HG02759 (cell line): Measurements from ENCODE around the gene BMPR1A.
"Not testable (repeated sequence)": the region's sequence is repeated elsewhere in the genome, so short reads cannot be mapped to it uniquely, and the experiment has no call there.

Source experiments
- ATAC-seq: cut with Tn5 transposase; IDR thresholded peaks from one replicate; pipeline ENCODE4 v1.9.1; 2021; ENCODE audit warnings: mild to moderate bottlenecking, moderate library complexity; ENCODE audit not compliant: unreplicated experiment

Gene BMPR1A

DNA sequence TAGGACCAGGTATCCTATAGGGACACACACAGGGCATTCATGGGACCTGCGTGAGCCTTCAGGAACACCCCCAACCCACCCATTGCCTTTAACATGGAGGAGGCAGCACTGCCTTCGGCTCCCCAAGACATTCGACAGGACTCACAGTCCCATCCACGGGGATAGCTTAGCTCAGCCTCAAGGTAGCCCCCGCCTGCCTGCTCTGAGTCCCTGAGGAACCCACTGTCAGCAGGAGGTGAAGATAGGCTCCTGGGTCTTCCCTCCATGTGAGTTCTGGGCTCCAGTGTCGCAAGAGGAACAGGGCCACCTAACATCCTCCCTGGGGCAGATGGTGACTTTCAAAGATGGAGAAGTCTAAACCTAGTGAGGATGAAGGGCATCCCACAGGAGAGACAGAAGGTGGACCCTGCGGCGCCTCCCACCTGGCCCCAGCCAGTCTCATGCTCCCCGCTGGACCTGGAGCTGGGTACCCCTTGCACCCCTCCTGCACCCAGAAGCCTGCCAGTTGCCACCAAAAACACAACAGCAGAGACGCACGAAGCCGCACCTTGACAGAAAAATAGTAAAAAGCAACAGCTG is 207.0 kb downstream of the BMPR1A start:
- ATAC-seq: no peak

- ATAC-seq: no peak
These were observed 207.8 kb downstream of the BMPR1A start for GRCh38 chr10:86964061-86964846.

DNA sequence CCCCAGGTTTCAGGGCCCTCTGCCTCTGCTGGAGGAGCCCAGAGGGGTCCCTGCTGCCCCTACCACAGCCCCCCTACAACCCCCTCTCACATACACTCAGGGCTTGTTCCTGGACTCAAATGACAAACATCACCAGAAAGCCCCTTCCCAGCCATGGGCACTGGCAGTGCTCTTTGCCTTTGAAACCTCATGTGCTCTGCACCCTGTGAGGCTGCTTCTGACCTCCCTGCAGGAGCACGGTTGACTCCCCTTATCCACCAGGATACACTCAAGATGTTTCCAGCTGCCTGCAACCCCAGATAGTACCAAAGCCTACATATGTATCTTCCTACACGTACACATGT is 208.4 kb downstream of the BMPR1A start:
- ATAC-seq: no peak

DNA sequence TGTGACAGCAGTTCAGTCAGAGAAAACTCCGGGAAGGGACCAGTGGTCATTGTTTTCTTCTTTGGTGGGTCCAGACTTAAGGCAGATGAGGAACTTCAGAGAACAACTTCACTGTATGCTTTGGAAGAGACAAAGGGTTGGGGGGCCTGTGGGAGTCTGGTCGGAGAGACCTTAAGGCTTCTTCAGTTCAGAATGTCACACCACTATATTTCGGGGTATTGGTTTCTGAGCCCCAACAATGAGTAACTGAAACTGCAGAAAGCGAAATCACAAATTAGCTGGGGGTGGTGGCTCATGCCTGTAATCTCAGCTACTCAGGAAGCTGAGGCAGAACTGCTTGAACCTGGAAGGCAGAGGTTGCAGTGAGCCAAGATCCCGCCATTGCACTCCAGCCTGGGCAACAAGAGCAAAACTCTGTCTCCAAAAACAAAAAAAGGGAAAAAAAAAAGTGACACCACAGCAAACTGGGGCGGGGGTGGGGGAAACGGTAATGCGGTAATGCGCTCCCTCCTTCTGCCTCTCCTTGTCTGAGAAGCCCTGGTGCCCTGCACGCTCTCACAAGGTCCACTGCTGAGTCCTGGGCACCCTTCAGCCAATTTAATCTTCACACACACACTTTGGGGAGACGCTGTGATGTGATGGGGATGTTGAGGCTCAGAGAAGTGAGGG is 209.7 kb downstream of the BMPR1A start:
- peak; percentile 11 for ATAC-seq

GRCh38 chr10:86967481-86967941 is 211.1 kb downstream of the BMPR1A start:
- ATAC-seq: no peak

GRCh38 chr10:86968271-86968993 is 212.0 kb downstream of the BMPR1A start, which contains the start of gene ADIRF:
ADIRF (plus strand) TSS chr10:86968482; CDS start chr10:86968545, 63 bp downstream.
- no peak for ATAC-seq

- ATAC-seq: no peak
These were observed 212.6 kb downstream of the BMPR1A start for GRCh38 chr10:86968994-86969355.

GRCh38 chr10:86969421-86970041 is 213.1 kb downstream of the BMPR1A start:
- no peak for ATAC-seq

DNA sequence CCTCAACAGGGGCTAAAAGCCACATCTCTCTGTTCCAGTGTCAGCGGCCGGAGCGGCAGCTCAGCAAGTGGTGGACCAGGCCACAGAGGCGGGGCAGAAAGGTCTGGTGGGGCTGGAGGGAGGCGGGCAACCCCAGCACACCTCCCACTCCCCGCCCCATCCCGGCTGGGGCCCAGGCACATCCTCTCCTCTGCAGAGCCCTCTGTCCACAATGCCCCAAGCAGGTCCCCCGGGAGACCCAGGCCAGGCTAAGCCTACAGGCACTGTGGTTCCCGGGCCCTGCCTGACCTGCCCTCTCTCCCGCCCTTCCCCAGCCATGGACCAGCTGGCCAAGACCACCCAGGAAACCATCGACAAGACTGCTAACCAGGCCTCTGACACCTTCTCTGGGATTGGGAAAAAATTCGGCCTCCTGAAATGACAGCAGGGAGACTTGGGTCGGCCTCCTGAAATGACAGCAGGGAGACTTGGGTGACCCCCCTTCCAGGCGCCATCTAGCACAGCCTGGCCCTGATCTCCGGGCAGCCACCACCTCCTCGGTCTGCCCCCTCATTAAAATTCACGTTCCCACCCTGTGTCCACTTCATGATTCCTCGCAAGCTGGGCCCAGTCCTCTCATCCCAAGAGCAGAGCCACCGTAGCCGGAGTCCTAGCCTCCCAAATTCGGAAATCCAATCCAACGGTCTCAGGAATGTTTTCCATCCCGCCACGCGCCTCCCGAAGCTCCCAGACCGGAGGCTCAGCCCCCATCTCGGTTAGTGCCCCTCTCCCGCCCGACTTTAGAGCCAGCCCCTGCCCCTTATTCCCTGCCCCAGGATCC is 214.0 kb downstream of the BMPR1A start:
- no peak for ATAC-seq

DNA sequence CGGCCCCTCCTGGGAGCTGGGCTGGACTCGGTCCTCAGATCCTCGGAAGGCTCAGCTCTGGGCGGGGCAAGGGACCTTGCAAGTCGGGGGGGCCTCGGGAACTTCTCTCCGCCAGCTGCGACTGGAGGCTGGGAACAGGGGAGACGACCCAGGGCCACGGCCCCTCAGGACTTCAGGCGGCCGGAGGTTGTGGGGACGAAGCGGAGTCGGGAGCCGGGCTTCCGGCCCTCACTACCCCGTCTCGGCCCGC is 214.5 kb downstream of the BMPR1A start:
- ATAC-seq: no peak

DNA sequence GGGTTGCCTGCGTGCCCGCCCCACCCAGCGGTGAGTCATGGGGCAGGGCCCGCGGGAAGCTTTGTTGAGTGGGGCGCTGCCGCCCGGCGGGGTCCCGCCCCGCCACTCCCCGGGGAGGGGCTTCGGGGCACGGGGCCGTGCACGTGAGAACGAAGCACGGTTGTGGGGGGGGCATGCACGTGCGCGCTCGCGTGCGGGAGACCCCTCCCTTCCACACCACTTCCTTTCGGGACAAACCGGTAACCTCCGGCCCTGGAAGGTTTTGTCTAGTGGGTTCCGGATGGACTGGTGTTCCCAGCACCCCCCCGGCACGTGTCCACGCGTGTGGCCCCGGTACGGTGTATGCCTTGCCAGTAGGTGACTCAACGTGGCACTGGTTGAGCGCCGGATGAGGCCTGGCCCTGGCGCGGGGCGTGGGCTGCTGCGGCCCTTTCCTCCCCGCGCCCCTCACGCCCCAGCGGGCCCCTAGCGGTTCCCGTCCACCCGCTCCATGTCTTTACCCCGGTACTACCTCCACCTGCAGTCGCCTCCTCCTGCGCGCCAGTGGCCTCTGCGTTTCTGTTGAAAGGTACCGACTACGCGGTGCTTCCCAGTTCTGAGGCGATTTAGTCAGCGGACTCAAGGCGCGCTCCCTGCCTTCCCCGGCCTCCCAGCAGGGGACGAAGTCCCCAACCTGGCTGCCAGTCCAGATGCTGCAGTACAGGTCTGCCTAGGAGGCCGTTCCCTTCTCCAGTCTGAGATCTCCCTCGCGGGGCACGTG is 215.0 kb downstream of the BMPR1A start:
- ATAC-seq: peak; percentile 83

DNA sequence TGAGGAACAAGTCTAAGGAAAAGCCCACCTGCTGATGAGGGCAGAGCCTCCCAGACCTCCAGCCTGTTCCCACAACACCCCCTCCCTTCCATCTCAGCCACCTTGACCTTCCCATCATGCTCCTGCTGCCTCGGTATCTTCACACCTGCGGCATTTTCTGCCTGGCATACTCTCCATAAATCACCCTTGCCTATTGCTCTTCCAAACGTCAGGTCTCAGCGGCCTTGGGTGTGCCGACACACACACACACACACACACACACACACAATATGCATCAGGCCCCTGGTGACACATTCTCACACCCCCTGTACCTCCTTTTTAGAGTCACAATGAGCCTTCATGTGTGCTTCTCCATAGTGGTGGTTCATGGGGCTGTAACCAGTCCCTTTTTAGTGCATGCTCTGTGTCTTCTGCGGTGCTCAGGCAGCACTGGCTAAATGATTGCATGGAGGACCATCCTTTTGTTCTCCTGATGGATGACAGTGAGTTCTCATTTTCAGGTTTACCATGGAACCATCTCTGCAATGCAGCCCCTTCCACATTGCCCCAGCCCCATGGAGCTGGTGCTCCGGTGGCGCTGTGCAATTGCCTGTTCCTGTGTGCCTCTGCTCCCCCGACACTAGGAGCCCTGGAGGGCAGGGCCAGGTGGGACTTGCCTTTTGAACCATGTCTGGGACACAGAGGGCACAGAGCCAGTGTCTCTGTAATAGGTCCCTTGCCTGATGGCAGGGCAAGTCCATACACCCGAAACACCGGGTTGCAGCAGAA is 216.4 kb downstream of the BMPR1A start:
- no peak for ATAC-seq

- no peak for ATAC-seq
These were observed 218.1 kb downstream of the BMPR1A start for GRCh38 chr10:86974484-86974883.

- no peak for ATAC-seq
These were observed 220.1 kb downstream of the BMPR1A start for GRCh38 chr10:86976362-86977056.

GRCh38 chr10:86978457-86978856 is 222.0 kb downstream of the BMPR1A start:
- not testable (repeated sequence) for ATAC-seq

DNA sequence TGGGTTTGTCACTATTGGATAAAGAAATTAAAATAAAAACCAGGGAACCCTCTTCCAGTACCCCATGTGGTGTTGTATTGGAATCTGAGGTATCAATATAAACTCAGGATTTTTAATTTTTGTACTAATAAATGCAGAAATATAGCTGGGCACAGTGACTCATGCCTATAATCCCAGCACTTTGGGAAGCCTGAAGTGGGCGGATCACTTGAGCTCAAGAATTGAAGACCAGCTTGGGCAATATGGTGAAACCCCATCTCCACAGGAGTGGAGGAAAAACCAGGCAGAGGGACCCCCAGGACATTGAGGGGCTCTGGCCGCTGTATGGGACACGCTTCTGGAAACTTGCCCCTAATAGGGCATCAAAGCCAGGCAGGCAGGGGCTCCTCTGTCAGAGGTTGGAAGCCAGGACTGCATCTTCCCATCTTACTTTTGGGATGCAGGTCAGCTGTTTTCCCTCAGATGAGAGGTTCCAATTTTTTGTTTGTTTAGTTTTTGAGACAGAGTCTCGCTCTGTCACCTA is 222.9 kb downstream of the BMPR1A start:
- ATAC-seq: no peak

DNA sequence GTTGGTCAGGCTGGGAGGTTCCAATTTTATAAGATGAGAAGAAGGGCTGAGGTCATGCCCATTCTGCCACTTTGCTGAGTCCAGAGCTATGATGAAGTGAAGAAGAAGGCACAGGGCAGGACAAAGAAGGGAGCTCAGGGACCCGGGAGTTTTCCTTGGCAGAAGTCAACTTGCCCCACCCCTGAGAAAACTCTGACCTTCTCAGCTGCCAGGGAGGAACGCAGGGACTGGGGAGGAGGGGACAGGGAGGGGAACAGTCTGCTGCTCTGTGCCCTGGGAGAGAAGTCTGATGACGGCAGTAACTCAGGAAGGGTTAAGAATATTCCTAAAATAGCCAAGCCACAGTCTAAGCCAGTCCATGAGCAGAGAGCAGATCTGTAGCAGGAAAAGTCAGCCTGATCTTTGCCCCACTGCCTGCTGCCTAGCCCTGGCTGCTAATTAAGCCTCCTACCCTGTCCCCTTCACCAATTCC is 223.6 kb downstream of the BMPR1A start:
- no peak for ATAC-seq

- not testable (repeated sequence) for ATAC-seq
These were observed 224.6 kb downstream of the BMPR1A start for GRCh38 chr10:86981020-86981419.
